GM18517 (cell line): ENCODE results near the gene SPATA21.
"Not testable (repeated sequence)": the region's sequence is repeated elsewhere in the genome, so short reads cannot be mapped to it uniquely, and the experiment has no call there.

Source experiments
- ATAC-seq: cut with Tn5 transposase; IDR thresholded peaks from one replicate; pipeline ENCODE4 v1.9.1; 2021; ENCODE audit warnings: mild to moderate bottlenecking, moderate library complexity; ENCODE audit not compliant: unreplicated experiment

The SPATA21 gene

GRCh38 chr1:16386454-16387113, 50.6 kb downstream of the SPATA21 start:
- ATAC-seq = no peak

GRCh38 chr1:16385659-16386453, 51.4 kb downstream of the SPATA21 start:
- ATAC-seq = no peak

DNA sequence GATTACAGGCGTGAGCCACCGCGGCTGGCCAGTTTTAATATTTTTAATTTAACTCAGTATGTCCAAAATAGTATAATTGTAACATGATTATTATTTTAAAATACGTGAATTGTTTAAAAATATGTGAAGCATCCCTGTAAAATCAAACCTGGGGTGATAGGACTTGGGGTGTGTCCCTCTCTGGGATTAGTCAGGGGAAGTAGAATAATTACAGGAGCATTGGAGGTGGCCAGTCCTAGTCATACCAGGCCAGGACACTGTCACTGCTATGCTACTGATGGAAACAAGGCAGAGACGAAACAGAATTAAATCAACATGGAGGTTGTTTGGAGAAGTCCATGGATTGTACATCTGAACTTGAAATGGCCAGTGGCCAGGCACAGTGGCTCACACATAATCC, 53.3 kb downstream of the SPATA21 start:
- ATAC-seq = no peak

DNA sequence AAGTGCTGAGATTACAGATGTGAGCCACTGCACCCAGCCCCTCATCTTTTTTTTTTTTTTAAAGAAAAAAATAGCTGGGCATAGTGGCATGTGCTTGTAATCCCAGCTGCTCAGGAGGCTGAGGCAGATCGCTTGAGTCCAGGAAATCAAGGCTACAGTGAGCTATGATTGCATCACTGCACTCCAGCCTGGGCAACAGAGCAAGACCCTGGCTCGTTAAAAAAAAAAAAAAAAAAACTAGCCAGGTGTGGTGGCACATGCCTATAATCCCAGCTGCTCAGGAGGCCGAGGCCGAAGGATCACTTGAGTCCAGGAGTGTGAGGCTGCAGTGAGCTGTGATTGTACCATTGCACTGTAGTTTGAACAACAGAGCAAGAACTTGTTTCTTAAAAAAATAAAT, 56.4 kb downstream of the SPATA21 start:
- no peak for ATAC-seq

DNA sequence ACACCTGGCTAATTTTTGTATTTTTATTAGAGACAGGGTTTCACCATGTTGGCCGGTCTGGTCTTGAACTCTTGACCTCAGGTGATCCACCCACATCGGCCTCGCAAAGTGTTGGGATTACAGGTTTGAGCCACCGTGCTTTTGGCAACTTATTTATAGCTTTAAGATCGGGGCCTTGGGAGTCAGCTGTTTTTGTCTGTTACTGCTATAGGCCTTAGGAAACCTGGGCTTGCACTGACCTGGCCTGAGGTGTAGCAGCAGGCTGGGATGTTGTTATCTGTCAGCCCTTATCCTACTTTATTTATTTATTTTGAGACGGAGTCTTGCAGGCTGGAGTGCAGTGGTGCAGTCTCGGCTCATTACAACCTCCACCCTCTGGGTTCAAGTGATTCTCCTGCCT, 58.8 kb downstream of the SPATA21 start:
- ATAC-seq = no peak

DNA sequence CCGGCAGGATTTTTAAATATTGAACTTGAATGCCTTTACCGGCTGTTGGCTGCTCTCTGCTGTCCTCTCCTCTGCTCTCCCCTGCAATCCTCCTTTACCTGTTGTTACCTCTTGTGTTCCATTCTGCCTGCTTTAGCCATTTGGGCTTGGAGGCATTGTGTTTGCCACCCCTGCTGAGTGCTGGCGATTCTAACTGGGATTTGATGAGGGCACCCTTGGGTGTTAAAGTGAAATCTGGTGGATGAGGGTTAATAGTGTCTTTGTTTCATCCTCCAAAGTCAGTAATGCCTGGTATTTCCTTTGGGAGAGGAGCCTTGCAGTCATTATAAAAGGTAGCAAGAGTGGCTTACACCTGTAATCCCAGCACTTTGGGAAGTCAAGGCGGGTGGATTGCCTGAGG, 60.3 kb downstream of the SPATA21 start:
- ATAC-seq = no peak

DNA sequence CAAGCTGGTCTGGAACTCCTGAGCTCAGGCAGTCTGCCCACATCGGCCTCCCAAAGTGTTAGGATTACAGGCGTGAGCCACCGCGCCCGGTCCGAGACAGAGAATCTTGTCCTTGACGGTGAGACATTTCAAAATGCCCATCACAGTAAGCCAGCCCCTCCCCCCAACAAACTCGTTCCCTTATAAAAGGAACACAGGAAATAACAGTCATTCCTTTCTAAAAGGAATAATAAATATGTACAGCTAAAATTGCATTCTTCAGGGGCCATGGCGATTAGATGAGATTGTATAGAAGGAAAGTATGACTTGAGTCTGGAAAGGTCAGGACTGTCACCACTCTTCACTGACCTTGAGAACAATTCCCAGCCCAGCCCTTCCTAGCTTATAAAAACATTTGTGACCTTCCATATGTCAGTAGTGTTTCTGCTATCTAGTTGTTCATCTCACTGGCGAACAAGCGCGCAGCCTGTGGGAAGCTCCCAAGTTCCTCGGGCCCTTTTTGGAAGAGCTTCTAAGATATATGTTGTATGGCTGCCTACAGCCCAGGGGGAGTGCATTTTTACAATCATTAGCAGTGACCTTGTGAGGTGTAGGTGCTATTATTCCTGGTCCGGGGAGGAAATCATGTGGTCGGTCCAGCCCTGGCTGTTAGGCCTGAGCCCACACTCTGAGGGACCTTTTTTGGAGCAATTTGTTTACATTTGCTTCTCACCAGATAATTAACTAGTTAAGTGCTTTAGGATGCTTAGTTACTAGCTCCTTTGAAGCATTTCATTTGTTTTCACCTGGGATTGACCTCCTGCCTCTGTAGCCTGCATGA, 61.5 kb downstream of the SPATA21 start:
- no peak for ATAC-seq

GRCh38 chr1:16374266-16374665, 63.0 kb downstream of the SPATA21 start:
- ATAC-seq = no peak

DNA sequence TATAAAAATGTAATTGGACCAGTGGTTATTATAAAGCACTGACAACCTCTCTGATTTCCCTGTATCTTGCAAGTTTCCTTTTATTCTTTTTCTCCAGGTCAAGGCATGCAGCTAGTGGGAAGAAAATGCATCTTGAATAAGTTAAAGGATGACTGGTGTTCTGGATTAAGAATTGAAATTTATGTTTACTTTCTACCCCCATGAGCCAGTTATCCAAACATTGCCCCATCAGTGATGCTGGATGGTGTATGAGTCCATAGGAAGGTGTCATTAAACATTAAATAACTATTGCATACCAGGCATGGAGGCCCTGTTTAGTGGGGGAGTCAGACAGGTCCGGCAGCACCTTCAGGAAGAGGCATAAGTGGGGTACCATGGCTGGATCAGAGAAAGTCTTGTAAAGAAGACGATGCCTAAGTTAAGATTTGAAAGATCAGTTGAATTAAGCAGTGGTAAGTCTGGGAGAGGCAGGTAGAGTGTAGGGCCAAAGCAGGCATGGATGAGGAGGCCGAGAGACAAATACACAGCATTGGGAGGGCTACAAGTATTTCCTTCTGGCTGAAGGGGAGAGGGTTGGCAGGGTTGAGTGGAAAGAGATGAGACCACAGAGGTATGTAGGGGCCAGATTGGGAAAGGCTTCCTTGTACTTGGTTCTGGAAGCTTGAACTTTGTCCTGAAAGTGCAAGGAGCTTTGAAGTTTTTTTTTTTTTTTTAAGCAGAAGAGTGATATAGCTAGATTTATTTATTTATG, 64.5 kb downstream of the SPATA21 start:
- no peak for ATAC-seq

GRCh38 chr1:16371725-16372124, 65.5 kb downstream of the SPATA21 start:
- ATAC-seq = no peak

DNA sequence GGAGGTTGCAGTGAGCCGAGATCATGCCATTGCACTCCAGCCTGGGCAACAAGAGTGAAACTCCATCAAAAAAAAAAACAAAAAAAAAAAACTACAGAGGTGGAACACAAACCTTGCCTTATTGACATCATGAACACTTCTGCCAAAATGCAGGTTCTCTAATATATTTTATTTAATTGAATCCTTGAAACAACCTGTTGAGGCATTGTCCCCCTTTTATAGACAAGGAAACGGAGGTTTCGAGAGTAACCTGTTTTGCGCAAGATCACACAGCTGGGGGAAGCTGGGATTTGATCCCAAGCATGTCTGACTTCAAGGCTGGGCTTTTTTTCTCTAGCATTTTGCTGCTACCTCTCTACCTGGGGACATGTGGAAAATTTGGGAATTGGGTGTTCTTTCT, 67.4 kb downstream of the SPATA21 start:
- no peak for ATAC-seq

DNA sequence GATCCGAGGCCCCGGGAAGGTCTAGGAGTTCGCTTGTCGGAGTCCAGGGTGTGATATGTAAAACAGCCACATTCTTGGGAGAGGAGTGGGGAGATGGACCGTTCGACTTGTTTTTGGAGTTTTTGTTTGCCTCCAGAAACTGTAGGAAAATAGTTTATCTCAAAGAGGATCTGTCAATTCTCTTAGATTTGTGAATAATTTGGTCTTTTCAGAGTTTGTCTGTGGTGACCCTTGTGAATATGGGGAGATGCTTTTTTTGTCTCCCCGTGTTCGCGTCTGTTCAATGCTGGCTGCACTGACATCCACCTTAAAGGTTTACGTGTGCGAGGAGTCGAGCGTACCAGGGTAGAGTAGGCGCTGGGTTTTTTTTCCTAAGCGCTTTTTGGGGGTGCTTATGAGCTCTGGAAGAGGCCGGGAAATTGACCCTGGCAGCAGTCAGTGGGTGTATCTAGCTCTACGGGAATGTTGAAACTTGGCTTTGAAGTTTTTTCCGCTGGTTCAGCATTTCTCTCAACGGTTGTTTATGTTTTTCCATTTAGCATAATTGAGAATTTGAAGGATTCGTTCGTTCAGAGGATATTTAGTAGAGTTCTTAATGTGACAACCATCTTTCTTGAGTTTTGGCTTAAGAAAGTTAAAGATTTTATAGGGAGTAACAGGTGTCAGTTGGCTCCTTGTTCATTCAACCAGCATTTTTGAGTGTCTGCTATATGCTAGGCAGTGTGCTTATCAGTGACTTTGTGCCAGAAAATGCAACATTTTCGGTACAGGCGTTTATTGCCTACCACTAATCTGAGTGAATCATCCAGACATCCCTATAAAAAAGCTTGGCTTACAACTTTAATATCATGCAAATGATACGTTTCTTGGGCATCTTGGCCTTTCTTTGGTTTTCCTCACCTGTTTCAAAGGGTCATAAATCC, 69.0 kb downstream of the SPATA21 start:
- ATAC-seq = no peak

DNA sequence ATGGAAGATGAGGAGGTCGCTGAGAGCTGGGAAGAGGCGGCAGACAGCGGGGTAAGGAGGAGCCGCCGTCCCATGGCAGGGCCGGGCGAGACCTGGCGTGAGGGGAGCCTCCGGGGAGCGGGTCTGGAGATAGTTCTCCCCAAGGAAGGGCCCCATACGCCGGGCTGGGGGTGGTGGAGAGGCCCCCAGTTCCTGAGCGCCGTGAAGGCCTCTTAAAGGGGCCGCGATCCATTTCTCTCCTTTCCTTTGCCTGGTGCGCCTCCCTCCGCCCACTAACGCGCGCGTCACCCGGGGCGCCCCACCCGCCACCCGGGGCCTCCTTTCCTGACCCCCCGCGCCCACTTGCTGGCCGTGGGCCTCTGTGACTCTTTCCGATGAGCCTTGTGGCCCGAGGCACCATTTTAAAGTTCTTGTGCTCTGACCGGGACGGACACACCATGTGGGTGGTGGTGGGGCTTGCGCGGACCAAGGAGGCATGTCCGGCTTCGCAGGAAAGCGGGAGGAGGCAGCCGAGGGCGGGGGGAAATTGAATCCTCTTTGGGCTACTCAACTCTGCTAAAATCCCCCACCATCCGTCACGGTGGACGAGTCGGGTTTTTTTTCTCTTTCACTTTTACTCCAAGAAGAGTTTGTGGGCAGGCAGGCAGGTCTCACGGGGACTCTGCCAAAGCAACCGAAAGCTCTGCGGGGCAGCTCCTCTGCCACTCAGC, 69.8 kb downstream of the SPATA21 start:
- ATAC-seq = peak; percentile 55

- peak; percentile 79 for ATAC-seq
Measured at GRCh38 chr1:16366722-16367257, 70.4 kb downstream of the SPATA21 start, which contains the start of gene SZRD1. Gene SZRD1 (plus strand): TSS chr1:16367242. CDS start chr1:16367258, 16 bp downstream.

DNA sequence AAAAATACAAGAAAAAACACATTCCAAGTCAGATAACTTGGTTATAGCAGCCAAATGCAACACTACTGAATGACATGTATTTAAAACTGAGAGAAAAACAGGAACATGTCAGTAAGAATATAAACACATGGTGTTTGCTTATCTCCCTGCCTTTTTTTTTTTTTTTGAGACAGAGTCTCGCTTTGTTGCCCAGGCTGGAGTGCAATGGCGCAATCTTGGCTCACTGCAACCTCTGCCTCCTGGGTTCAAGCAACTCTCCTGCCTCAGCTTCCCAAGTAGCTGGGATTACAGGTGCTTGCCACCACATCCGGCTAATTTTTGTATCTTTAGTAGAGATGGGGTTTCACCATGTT, 72.1 kb downstream of the SPATA21 start:
- not testable (repeated sequence) for ATAC-seq

DNA sequence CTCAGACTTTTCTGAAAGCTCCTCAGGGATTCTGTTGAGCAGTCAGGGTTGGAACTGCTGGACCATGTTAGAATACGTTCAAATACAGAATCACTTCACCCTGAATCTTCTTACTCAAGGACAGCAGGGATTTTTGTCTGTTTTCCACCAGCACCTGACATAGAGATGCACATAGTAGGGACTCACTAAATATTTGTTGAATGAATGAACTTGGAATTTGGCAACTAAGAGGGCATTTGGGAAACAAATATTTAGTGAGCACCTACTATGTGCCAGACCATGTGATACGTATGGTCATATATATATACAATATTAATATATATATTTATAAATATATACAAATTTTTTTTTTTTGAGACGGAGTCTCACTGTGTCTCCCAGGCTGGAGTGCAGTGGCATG, 80.4 kb downstream of the SPATA21 start:
- no peak for ATAC-seq

- no peak for ATAC-seq
Measured at GRCh38 chr1:16354619-16355018, 82.6 kb downstream of the SPATA21 start.

GRCh38 chr1:16352842-16353535, 84.2 kb downstream of the SPATA21 start:
- no peak for ATAC-seq
